ENCODE measurements around the gene CCR7. TPM values are rescaled to one million over a fixed set of nuclear protein-coding genes. Genes with fewer than 3 reads are reported as not detected.

Gene CCR7
- total and polyA plus RNA-seq, 2 of the 13 experiments (the other 11 are each of a cell fraction or from before 2014, with no cell fraction given) = 0.04 to 0.53 TPM

DNA sequence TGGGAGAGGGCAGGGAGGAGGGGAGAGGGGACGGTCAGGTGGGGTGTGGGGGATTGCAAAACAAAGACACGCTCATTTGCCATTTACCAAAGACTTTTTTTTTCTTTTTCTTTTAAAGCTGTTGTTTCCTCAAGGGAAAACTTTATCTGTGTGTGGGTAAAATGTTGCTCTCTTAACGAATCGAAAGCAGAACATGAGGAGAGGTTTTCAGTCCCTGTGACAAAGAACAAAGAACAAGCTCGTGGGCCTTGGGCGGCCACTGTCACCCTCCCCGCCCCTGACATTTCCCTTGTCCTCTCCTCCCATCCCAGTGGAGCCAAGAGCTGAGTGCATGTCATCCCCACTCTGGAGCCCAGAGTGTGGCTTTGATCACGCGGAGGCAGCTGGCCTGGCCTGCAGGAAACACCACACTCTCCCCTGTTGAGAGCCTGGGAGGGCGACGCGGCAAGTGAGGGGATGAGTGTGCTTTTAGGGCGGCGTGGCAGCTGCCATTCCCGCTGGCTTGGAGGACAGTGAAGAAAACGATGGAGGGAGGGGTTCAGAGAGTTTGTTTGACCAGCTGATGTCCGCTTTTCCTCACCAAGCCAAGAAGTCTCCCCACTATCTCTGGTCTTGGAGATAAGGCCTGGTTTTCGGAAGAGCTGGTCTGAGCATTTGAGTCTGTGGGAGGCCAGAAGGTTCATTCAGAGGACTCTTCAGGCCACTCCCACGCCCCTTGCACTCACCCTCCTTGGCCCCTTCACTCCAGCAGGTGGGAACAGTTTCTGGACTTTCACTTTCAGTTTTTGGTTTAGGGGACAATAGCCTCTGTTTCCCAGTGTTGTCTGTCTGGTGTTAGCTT lies 11.4 kb downstream of the CCR7 start (continued):
- TF ChIP-seq ZNF556 (CRISPR knock-in tag; IDR thresholded peaks at IDR 0.05; ENCODE audit: borderline replicate concordance) (peak; percentile 60; the same call in 1 of the 2 replicates), PRMT3 (CRISPR knock-in tag; IDR thresholded peaks at IDR 0.05; ENCODE audit: borderline replicate concordance, low read depth) (no peak), ONECUT2 (CRISPR knock-in tag; IDR thresholded peaks at IDR 0.05) (no peak), ZMYM4 (CRISPR knock-in tag; IDR thresholded peaks at IDR 0.05) (no peak), SAFB2 (CRISPR knock-in tag; IDR thresholded peaks at IDR 0.05; ENCODE audit: borderline replicate concordance, low read depth) (no peak), NFATC3 (CRISPR knock-in tag; IDR thresholded peaks at IDR 0.05) (0 out of 2 replicates have a peak, but pooled peaks have one; percentile 58), KMT2B (CRISPR knock-in tag; IDR thresholded peaks at IDR 0.05) (no peak), THRA (CRISPR knock-in tag; IDR thresholded peaks at IDR 0.05; ENCODE audit: borderline replicate concordance) (no peak), FOXP1 (IDR thresholded peaks at IDR 0.05) (no peak), FOXP1 (CRISPR knock-in tag; IDR thresholded peaks at IDR 0.05) (no peak), DPF2 (CRISPR knock-in tag; IDR thresholded peaks at IDR 0.05; ENCODE audit: borderline replicate concordance, low read depth) (no peak), ZNF431 (CRISPR knock-in tag; IDR thresholded peaks at IDR 0.05; ENCODE audit: borderline replicate concordance, low read depth) (no peak), HNF1A (IDR thresholded peaks at IDR 0.05; ENCODE audit: low read depth) (no peak), HNF1A (CRISPR knock-in tag; IDR thresholded peaks at IDR 0.05; ENCODE audit: borderline replicate concordance) (no peak)
- TF ChIP-seq, protein P1, sequence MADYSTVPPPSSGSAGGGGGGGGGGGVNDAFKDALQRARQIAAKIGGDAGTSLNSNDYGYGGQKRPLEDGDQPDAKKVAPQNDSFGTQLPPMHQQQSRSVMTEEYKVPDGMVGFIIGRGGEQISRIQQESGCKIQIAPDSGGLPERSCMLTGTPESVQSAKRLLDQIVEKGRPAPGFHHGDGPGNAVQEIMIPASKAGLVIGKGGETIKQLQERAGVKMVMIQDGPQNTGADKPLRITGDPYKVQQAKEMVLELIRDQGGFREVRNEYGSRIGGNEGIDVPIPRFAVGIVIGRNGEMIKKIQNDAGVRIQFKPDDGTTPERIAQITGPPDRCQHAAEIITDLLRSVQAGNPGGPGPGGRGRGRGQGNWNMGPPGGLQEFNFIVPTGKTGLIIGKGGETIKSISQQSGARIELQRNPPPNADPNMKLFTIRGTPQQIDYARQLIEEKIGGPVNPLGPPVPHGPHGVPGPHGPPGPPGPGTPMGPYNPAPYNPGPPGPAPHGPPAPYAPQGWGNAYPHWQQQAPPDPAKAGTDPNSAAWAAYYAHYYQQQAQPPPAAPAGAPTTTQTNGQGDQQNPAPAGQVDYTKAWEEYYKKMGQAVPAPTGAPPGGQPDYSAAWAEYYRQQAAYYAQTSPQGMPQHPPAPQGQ (CRISPR knock-in tag; IDR thresholded peaks at IDR 0.05; ENCODE audit: borderline replicate concordance) = no peak
- TF ChIP-seq, protein P2, sequence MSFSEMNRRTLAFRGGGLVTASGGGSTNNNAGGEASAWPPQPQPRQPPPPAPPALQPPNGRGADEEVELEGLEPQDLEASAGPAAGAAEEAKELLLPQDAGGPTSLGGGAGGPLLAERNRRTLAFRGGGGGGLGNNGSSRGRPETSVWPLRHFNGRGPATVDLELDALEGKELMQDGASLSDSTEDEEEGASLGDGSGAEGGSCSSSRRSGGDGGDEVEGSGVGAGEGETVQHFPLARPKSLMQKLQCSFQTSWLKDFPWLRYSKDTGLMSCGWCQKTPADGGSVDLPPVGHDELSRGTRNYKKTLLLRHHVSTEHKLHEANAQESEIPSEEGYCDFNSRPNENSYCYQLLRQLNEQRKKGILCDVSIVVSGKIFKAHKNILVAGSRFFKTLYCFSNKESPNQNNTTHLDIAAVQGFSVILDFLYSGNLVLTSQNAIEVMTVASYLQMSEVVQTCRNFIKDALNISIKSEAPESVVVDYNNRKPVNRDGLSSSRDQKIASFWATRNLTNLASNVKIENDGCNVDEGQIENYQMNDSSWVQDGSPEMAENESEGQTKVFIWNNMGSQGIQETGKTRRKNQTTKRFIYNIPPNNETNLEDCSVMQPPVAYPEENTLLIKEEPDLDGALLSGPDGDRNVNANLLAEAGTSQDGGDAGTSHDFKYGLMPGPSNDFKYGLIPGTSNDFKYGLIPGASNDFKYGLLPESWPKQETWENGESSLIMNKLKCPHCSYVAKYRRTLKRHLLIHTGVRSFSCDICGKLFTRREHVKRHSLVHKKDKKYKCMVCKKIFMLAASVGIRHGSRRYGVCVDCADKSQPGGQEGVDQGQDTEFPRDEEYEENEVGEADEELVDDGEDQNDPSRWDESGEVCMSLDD (CRISPR knock-in tag; IDR thresholded peaks at IDR 0.05; ENCODE audit: borderline replicate concordance) = no peak
